PC-3 (cell line): Measurements from ENCODE around the gene SNRNP70.

Experiments
- EZH2 ChIP-seq: fragments of 300-600 bp; sonication (generic); IDR thresholded peaks from one replicate; pipeline ENCODE4 v1.6.1; 2017; ENCODE audit warnings: antibody characterized with exemption, mild to moderate bottlenecking, low read length; ENCODE audit not compliant: unreplicated experiment
- TF ChIP-seq, protein P1 (sequence below): fragments of 300-600 bp; sonication (generic); conservative IDR thresholded peaks from 2 replicates; pipeline ENCODE4 v1.5.1; 2017; ENCODE audit warnings: antibody characterized with exemption, low read depth, mild to moderate bottlenecking, low read length

DNA sequence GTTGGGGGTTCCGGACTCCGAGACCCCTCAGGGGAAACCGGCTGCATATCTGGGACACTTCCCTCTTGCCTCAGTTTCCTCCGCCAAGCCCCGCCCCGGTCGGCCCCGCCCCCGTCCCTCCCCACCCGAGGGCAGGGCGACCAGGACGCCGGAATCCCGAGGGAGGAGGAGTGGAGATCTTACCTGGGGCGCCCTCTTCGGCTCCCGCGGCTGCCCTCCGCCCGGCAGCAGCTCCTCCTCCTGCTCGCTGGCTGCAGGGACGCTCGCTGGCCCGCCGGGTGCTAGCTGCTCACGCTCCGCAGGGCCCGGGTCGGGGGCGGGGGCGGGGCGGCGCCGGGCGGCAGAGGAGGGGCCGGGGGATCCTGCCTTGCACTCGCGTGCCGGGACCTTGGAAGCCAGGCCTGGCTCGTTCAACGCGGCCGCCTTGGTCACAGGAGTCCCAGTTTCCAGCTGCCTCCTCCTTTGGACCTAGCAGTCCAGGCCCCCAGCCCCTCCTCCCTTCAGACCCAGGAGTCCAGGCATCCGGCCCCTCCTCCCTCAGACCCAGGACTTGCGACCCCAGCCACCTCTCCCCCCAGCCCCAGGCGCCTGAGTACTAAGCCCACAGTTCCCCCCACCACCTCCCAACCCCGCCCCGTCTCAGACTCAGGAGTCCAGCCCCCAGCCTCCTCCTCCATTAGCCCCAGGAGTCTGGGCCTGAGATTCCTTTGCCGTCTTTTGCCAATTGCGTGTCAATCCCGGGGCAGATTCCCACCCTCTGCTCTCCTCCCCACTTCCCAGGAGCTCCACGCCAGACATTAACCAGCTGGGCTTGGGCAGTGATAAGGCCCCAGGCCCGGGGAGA is 20.3 kb upstream of the SNRNP70 start, which contains the start of gene NTF4:
- TF ChIP-seq, protein P1, sequence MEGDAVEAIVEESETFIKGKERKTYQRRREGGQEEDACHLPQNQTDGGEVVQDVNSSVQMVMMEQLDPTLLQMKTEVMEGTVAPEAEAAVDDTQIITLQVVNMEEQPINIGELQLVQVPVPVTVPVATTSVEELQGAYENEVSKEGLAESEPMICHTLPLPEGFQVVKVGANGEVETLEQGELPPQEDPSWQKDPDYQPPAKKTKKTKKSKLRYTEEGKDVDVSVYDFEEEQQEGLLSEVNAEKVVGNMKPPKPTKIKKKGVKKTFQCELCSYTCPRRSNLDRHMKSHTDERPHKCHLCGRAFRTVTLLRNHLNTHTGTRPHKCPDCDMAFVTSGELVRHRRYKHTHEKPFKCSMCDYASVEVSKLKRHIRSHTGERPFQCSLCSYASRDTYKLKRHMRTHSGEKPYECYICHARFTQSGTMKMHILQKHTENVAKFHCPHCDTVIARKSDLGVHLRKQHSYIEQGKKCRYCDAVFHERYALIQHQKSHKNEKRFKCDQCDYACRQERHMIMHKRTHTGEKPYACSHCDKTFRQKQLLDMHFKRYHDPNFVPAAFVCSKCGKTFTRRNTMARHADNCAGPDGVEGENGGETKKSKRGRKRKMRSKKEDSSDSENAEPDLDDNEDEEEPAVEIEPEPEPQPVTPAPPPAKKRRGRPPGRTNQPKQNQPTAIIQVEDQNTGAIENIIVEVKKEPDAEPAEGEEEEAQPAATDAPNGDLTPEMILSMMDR, result no peak
- TF ChIP-seq EZH2, result no peak
